Smooth muscle cell (in vitro differentiated cells): ENCODE measurements around the gene CCDC88C. TPM values are rescaled to one million over a fixed set of nuclear protein-coding genes. Genes with fewer than 3 reads are reported as not detected.

Source experiments
- DNase-seq: peaks from one replicate; lab custom pipeline; 2025; ENCODE audit not compliant: unreplicated experiment; lab: John Stamatoyannopoulos, UW
- H2AFZ ChIP-seq: fragments of 200-600 bp; sonication (generic); 2 replicates; pipeline ENCODE4 v1.6.0; 2016; ENCODE audit warnings: antibody characterized with exemption, low read depth, mild to moderate bottlenecking
- H3F3A ChIP-seq: fragments of 200-600 bp; sonication (generic); 2 replicates; pipeline ENCODE4 v1.6.0; 2017; ENCODE audit warnings: antibody characterized with exemption, low read depth
- H3K27ac ChIP-seq: fragments of 200-600 bp; sonication (generic); 2 replicates; pipeline ENCODE4 v1.5.1; 2016; ENCODE audit warnings: low read depth, mild to moderate bottlenecking
- H3K27me3 ChIP-seq: fragments of 200-600 bp; sonication (generic); 2 replicates; pipeline ENCODE4 v1.6.1; 2016; ENCODE audit warnings: low read depth, mild to moderate bottlenecking
- H3K36me3 ChIP-seq: fragments of 200-600 bp; sonication (generic); 2 replicates; pipeline ENCODE4 v1.5.1; 2016; ENCODE audit warnings: low read depth
- H3K4me1 ChIP-seq: fragments of 200-600 bp; sonication (generic); 2 replicates; pipeline ENCODE4 v1.5.1; 2016; ENCODE audit warnings: low read depth
- H3K4me2 ChIP-seq: fragments of 200-600 bp; sonication (generic); 2 replicates; pipeline ENCODE4 v1.6.0; 2016; ENCODE audit warnings: mild to moderate bottlenecking
- H3K4me3 ChIP-seq: fragments of 200-600 bp; sonication (generic); 2 replicates; pipeline ENCODE4 v1.5.1; 2016; ENCODE audit warnings: mild to moderate bottlenecking
- H3K79me2 ChIP-seq: fragments of 200-600 bp; sonication (generic); 2 replicates; pipeline ENCODE4 v1.6.0; 2016; ENCODE audit warnings: low read depth, mild to moderate bottlenecking
- H3K9ac ChIP-seq: fragments of 200-600 bp; sonication (generic); 2 replicates; pipeline ENCODE4 v1.6.0; 2016; ENCODE audit warnings: low read depth
- H3K9me3 ChIP-seq: fragments of 200-600 bp; sonication (generic); replicated peaks from 2 replicates; pipeline ENCODE4 v1.5.1; 2016; ENCODE audit warnings: low read depth
- H4K20me1 ChIP-seq: fragments of 200-600 bp; sonication (generic); 2 replicates; pipeline ENCODE4 v1.6.0; 2016; ENCODE audit warnings: low read depth
- WGBS: methylation state at CpG from one replicate; pipeline ENCODE4 v1.1.7; 2016; ENCODE audit warnings: low lambda C conversion rate; 5-methylcytosine and 5-hydroxymethylcytosine counted together
- polyA plus RNA-seq: library from polyadenylated mRNA; unstranded; fragments of >200 nt; fragmentation: Nextera tagmentation; extraction: Ambion mirVana; gene quantifications from 2 replicates; pipeline ENCODE4 v1.2.1, GENCODE V29; 2016
- total RNA-seq: library from RNA; depleted of rRNA; stranded (reverse); fragments of >200 nt; gene quantifications from 2 replicates; pipeline ENCODE4 v1.2.3, GENCODE V29; 2014
- TF ChIP-seq, protein P1 (sequence below): fragments of 200-600 bp; sonication (generic); IDR thresholded peaks from 2 replicates; pipeline ENCODE4 v1.5.1; 2017; ENCODE audit warnings: borderline replicate concordance, mild to moderate bottlenecking, antibody characterized with exemption; ENCODE audit not compliant: insufficient read depth, poor library complexity, severe bottlenecking

CCDC88C gene
- total and polyA plus RNA-seq, 2 experiments from 2014 or later, result 1.1 TPM; not detected in 1

DNA sequence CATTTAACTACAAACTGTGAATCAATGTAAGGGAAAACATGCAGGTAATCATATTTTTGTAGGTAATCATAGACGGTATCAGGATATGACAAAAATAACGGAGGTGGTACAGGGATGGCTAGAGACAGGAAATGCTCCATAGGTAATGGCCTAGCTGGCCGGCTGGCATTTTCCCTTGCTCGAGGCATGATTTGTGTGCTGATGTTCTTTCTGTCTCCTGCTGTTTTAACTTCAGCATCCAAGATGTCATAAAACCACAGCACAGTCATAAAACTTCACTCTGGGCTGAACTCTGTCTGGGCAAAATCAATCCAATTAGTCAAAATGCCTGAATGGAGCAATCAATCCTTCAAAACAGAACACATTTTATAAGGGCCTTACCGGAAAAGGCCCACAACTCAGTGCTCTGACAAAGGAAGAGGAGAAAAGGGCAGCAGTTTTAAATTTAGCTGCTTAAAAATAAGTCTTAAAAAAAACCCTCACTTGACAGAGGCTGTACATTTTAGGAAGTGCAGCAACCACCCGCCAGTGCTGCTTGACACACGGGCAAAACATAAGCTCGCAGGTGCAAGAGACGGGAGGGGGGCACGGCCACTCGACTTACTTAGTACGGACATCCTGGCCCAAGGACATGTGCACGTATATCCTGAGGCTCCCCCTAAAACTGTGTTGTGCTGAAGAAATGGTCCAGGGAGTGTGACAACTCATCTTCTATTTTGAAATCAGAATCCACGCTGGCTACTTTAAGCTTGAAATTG is 132.7 kb downstream of the CCDC88C start:
- no peak overlapping the region for H3K4me3 ChIP-seq
- no peaks in the 10 kb centered on the region for H3K36me3 ChIP-seq
- no peaks in the 10 kb centered on the region for H3K9me3 ChIP-seq
- no peaks in the 10 kb centered on the region for H4K20me1 ChIP-seq
- H3F3A ChIP-seq, result peaks cover 17% of the 10 kb centered on the region
- H2AFZ ChIP-seq, result no peak overlapping the region
- DNase-seq, result no peak
- no peak overlapping the region for H3K9ac ChIP-seq
- WGBS, result 59% methylated on average over 14 of the region's 14 CpGs
- TF ChIP-seq, protein P1, sequence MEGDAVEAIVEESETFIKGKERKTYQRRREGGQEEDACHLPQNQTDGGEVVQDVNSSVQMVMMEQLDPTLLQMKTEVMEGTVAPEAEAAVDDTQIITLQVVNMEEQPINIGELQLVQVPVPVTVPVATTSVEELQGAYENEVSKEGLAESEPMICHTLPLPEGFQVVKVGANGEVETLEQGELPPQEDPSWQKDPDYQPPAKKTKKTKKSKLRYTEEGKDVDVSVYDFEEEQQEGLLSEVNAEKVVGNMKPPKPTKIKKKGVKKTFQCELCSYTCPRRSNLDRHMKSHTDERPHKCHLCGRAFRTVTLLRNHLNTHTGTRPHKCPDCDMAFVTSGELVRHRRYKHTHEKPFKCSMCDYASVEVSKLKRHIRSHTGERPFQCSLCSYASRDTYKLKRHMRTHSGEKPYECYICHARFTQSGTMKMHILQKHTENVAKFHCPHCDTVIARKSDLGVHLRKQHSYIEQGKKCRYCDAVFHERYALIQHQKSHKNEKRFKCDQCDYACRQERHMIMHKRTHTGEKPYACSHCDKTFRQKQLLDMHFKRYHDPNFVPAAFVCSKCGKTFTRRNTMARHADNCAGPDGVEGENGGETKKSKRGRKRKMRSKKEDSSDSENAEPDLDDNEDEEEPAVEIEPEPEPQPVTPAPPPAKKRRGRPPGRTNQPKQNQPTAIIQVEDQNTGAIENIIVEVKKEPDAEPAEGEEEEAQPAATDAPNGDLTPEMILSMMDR, result no peak
- H3K4me1 ChIP-seq, result no peaks in the 10 kb centered on the region
- no peaks in the 10 kb centered on the region for H3K27me3 ChIP-seq
- H3K79me2 ChIP-seq, result no peaks in the 10 kb centered on the region
- H3K4me2 ChIP-seq, result peak overlapping the region; percentile 35
- H3K27ac ChIP-seq, result peak overlapping the region; percentile 80

DNA sequence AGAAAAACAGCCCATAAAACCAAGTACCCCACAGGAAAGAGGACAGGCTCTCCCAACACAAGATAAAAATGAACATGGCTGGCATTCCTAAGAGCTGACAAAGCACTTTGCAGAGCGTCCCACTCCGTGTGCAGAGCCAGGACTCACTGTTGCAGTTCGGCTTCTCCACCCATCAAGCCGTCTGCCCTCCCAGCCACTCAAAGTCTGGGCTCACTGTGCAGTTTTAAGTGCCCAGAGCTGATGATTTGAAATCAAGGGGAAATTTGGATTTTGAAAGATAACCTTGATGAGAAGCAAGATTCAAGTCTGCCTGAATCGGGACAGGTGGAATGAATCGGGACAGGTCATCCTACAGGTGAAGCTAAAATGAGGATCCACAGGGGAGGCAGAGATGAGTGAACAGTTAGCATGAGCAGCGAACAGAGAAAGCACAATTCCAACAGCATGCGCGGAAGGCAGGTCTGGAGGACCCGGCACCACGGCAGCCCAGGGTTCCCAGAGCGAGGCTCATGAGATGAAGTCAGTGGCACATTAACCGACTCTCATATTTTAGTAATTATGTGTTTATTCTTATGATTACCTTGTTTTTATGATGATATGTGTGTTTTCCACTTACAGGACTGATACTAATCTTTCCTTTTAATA is 133.4 kb downstream of the CCDC88C start:
- DNase-seq, result no peak
- H4K20me1 ChIP-seq, result no peaks in the 10 kb centered on the region
- H3K27ac ChIP-seq, result peak overlapping the region; percentile 80
- H3K4me2 ChIP-seq, result peak overlapping the region; percentile 35
- no peaks in the 10 kb centered on the region for H3K4me1 ChIP-seq
- no peaks in the 10 kb centered on the region for H3K27me3 ChIP-seq
- H3K9ac ChIP-seq, result no peak overlapping the region
- no peak overlapping the region for H3K4me3 ChIP-seq
- H3K36me3 ChIP-seq, result no peaks in the 10 kb centered on the region
- 62% methylated on average over 13 of the region's 13 CpGs for WGBS
- H3K79me2 ChIP-seq, result no peaks in the 10 kb centered on the region
- TF ChIP-seq, protein P1, result no peak
- peaks cover 17% of the 10 kb centered on the region for H3F3A ChIP-seq
- H3K9me3 ChIP-seq, result no peaks in the 10 kb centered on the region
- H2AFZ ChIP-seq, result peak overlapping the region; percentile 46

DNA sequence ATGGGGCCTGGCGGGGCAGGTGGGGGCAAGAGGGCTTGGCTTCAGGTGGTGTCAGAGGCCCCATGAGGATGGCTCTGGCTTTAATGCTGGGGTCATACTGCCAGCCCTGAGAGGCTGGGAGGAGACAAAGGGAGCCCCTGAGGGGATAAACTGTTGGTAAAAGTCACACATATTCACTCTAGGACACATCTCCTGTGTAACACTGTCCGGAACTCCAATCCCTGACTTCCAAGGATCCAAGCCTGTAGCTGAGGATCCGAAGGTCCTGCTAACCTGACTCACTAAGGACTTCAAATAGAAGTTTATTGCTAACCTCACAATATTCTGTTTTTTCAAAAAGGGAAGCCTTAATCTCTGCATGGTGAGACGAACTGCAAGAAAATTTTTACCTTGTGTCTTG is 134.0 kb downstream of the CCDC88C start:
- peak overlapping the region; percentile 46 for H2AFZ ChIP-seq
- H3K27me3 ChIP-seq, result no peaks in the 10 kb centered on the region
- H4K20me1 ChIP-seq, result no peaks in the 10 kb centered on the region
- 41% methylated on average over 4 of the region's 4 CpGs for WGBS
- H3K4me2 ChIP-seq, result peak overlapping the region; percentile 35
- H3K27ac ChIP-seq, result peak overlapping the region; percentile 80
- no peak overlapping the region for H3K9ac ChIP-seq
- H3K4me3 ChIP-seq, result no peak overlapping the region
- TF ChIP-seq, protein P1, result no peak
- no peaks in the 10 kb centered on the region for H3K79me2 ChIP-seq
- H3K9me3 ChIP-seq, result no peaks in the 10 kb centered on the region
- H3K36me3 ChIP-seq, result no peaks in the 10 kb centered on the region
- DNase-seq, result no peak
- peaks cover 17% of the 10 kb centered on the region for H3F3A ChIP-seq
- H3K4me1 ChIP-seq, result no peaks in the 10 kb centered on the region
